OCI-LY7 (cell line): ENCODE data around the gene CIB4.

ENCODE experiments used
- CTCF ChIP-seq: fragments of 200-600 bp; sonication (generic); conservative IDR thresholded peaks from 2 replicates; pipeline ENCODE4 v1.5.1; 2014; ENCODE audit warnings: mild to moderate bottlenecking, antibody characterized with exemption, low read length, moderate library complexity, mixed read lengths
- EZH2phosphoT487 ChIP-seq: fragments of 200-600 bp; sonication (generic); IDR thresholded peaks from 2 replicates; pipeline ENCODE4 v1.6.1; 2018; ENCODE audit warnings: low read depth, borderline replicate concordance, mild to moderate bottlenecking, mixed run types, antibody characterized with exemption, low read length, moderate library complexity, mixed read lengths

GRCh38 chr2:26634636-26635230 lies 6.4 kb downstream of the CIB4 start:
- TF ChIP-seq CTCF (no peak), EZH2phosphoT487 (no peak)
